Stimulated activated CD8-positive, alpha-beta memory T cell treated with anti-CD3 and anti-CD28 coated beads, Interleukin-4, amount 100 ng/mL, for 1 hour (primary cell): ENCODE data around the gene PIBF1.
"Not testable (repeated sequence)": the region's sequence is repeated elsewhere in the genome, so short reads cannot be mapped to it uniquely, and the experiment has no call there.

Experiments used
- DNase-seq, 2 donors: peaks; one replicate each; pipeline ENCODE4 v3.0.0-alpha.2; 2020; ENCODE audit warnings: low read depth in 2 of 2, low spot score in 1 of 2

PIBF1 gene

DNA sequence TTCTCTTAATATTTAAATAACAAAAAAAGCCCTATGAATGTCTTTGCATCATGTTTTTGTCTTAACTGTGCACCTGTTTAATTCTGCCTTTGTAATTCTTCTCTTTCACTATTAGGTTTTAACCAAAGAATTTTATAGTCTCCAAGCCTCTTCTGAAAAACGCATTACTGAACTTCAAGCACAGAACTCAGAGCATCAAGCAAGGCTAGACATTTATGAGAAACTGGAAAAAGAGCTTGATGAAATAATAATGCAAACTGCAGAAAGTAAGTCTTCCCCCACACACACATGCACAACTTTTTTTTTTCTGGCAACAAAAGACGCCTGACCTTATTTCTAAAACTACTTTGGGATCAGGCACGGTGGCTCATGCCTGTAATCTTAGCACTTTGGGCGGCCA, 126.5 kb downstream of the PIBF1 start:
- no peak for DNase-seq

DNA sequence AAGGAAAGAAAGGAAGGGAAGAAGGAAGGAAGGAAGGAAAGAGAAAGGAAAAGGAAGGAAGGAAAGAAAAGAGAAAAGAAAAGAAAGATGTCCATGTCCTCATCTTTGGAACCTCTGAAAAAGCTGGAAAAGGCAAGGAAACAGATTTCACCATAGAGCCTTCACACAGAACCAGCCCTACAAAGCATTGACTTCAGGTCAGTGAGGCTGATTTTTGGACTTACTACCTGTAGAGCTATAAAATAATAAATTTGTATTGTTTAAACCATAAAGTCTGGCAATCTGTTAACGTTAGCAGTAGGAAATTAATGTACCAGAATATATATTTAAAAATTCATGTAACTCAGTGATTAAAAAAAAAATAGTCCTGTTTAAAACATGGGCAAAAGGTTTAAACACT, 130.0 kb downstream of the PIBF1 start:
- no peak for DNase-seq

GRCh38 chr13:72920097-72920496, 138.2 kb downstream of the PIBF1 start:
- DNase-seq: no peak

DNA sequence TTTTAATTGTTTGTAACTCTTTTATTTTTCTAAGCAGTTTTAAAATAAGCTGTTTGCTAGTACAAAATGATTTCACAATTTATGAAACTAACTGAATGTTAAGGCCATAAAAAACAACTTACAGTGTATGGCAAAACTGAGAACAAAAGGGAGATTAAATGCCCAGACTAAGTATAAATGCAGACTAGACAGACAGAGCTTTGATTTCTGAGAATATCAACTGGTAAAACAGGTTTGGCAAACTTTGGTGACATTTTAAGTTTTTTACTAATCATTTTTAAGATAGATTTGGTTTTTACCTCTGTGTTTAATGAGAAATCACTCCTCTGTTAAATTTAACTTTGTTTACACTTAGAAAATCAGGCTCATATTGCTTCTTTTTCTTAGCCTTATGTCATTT, 149.4 kb downstream of the PIBF1 start:
- no peak for DNase-seq

GRCh38 chr13:72932250-72932649, 150.3 kb downstream of the PIBF1 start:
- no peak for DNase-seq

- not testable (repeated sequence) for DNase-seq
These were observed 164.3 kb downstream of the PIBF1 start for GRCh38 chr13:72946267-72946666.

GRCh38 chr13:72952529-72953141, 170.7 kb downstream of the PIBF1 start:
- DNase-seq: no peak

GRCh38 chr13:72953391-72953965, 171.5 kb downstream of the PIBF1 start:
- no peak for DNase-seq

DNA sequence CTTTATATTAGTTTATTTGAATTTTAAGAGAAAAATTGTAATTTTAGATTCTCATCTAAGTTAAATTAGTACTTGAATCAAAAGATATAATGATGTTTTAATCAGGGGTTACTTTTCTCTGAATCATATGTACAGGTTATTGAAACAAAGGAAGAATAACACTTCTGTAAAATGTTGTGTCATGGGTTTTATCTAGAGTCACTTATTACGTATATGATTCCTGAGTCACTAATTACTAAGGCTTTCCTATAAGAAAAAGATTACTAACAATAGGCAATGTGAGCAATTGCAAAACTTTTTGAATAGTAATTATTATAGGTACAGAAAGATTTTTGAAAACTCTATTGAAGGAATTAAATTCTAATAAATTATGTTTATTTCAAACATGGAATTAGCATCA, 177.7 kb downstream of the PIBF1 start:
- no peak for DNase-seq

GRCh38 chr13:72960114-72960513, 178.2 kb downstream of the PIBF1 start:
- no peak for DNase-seq

GRCh38 chr13:72960541-72960940, 178.6 kb downstream of the PIBF1 start:
- no peak for DNase-seq

DNA sequence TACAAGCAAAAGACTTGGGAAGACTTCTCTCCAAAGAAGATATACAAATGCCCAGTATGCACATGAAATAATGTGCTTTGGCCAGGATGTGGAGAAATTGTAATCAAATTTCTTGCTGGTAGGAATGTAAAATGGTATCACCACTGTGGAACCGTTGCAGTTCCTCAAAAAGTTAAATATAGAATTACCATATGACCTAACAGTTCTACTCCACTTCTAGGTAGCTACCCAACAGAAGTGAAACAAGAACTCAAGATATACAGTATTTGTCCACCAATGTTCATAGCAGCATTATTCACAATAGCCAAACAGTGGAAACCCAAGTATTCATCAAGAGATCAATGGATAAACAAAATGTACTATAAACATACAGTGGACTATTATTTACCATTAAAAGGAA, 181.8 kb downstream of the PIBF1 start:
- no peak for DNase-seq

DNA sequence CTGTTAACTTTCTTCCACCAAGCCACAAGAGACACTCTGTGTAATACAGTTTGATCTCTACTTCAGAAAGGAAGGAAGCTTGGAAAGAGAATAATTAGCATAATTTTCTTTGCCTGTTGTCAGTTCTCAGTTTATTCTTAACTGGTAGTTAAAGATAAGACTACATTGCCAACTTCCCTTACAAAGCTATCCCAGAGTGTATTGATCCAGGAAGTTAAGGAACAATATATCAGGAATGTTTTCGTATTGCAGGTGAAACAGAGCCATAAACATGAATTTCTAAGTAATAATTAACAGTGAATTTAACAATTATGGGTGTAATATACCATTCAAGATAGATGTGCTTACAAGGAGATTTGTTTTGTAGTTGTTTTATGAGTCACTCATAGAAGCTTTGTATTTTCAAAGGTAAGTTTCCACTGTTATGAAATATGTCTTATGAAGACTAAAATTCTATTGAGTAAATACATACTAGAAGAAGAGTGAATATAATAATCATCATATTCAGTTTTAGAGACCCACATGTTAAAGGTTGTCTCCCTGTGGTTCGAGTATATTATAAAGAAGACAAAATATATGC, 188.5 kb downstream of the PIBF1 start:
- no peak for DNase-seq

- DNase-seq: no peak
These were observed 189.0 kb downstream of the PIBF1 start for GRCh38 chr13:72970956-72971355.

GRCh38 chr13:72973234-72973633, 191.3 kb downstream of the PIBF1 start:
- no peak for DNase-seq

- DNase-seq: no peak
These were observed 201.3 kb downstream of the PIBF1 start for GRCh38 chr13:72983085-72983768.

DNA sequence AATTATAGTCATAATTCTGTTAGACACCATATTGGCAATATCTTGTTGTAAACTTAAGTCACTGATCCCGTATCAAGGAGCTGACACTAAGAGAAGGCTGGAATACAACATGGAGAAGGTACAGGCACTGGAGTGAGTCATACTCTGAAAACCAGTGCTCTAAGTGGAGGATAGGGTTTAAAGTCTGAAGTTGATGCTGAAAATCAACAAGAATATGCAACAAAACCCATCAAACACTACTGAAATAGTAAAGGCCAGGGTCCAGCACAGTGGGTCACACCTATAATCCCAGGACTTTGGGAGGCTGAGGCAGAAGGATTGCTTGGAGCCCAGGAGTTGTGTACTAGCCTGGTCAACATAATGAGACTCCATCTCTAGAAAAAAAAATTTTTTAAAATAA, 203.7 kb downstream of the PIBF1 start:
- no peak for DNase-seq

DNA sequence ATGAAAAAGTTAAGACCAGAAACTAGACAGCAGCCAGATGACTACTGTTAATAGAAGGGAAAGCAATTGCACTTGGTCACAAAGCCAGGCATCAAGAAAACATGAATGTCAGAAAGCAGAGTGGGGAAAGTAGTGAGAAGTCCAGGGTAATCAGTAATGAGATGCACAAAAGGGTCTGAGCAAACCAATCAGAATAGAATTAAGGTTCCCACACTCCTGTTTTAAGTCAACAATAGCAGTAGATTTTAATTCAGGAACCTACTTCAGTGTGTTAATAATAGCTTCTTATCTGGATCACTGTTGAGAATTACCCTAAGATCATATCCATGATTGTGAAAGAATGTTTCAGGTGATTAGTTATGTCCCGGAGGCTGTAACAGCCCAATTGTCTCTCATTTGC, 204.3 kb downstream of the PIBF1 start:
- no peak for DNase-seq

GRCh38 chr13:72990953-72991352, 209.0 kb downstream of the PIBF1 start:
- no peak for DNase-seq

GRCh38 chr13:72998012-72998411, 216.1 kb downstream of the PIBF1 start:
- DNase-seq: no peak

DNA sequence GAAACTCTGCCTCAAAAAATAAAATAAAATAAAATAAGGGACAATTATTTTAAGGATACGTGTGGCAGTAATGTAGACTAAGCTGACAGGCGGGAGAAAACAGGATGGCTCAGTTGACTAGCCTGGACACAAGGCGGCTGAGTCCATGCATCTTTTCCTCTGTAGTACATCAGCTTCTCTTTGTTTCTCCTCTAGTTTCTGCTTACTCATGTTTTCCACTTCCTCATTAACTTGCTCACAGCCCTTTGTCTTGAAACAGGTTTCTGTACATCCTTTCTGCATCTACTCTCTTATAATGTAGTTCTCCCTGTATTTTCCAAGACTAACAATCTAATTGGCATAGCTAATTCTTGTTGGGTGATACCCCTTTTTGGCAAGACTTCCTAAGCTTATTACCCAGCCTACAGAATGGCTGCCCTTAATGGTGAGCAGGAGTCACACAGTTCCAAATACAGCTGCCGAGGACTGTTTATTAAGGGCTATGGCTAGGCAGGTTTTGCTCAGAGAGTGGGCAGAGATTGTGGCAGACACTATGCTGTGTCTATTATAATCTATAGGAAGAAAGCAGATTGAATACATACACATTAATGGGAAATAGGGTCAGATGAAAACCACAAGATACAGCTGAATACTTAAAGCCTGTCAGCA, 218.2 kb downstream of the PIBF1 start:
- no peak for DNase-seq

- no peak for DNase-seq
These were observed 220.0 kb downstream of the PIBF1 start for GRCh38 chr13:73001971-73002370.
